Panc1 (cell line): Measurements from ENCODE around the gene LRBA. TPM values are rescaled to one million over a fixed set of nuclear protein-coding genes. Genes with fewer than 3 reads are reported as not detected.

Experiments used
- ATAC-seq: fragments of 200-7000 bp; cut with Tn5 transposase; 2 replicates; pipeline ENCODE4 v1.9.1; 2020; ENCODE audit warnings: mild to moderate bottlenecking, moderate library complexity
- BruUV-seq: library from RNA; stranded (reverse); fragments of 400-500 nt; replicated peaks from 2 replicates; lab custom pipeline; 2021; lab: Mats Ljungman, UMichigan
- CTCF ChIA-PET: fragments of 300-600 bp; sonication (Branson Sonifier 250); formaldehyde crosslinking; loops from one replicate; lab custom pipeline; 2022; ENCODE audit warnings: antibody characterized with exemption; lab: Charles Lee
- POLR2A ChIA-PET: fragments of 300-600 bp; sonication (Branson Sonifier 250); formaldehyde crosslinking; loops from one replicate; lab custom pipeline; 2022; ENCODE audit warnings: antibody characterized with exemption; lab: Charles Lee
- DNase-seq: peaks from one replicate; pipeline ENCODE4 v3.0.0-alpha.2; 2010; ENCODE audit warnings: low read depth, low spot score
- H3K27ac ChIP-seq: 2 replicates; pipeline ENCODE4 v1.5.1; 2011; ENCODE audit warnings: mild to moderate bottlenecking, low read length, inconsistent platforms
- H3K27me3 ChIP-seq: fragments of 200-500 bp; sonication (Bioruptor generic); 2 replicates; pipeline ENCODE4 v1.6.0; 2014; ENCODE audit warnings: low read length, inconsistent platforms; ENCODE audit not compliant: control insufficient read depth, insufficient read depth
- H3K36me3 ChIP-seq: fragments of 200-500 bp; sonication (Bioruptor generic); 2 replicates; pipeline ENCODE4 v1.5.1; 2014; ENCODE audit warnings: inconsistent platforms, mild to moderate bottlenecking, low read length, moderate library complexity; ENCODE audit not compliant: control insufficient read depth, insufficient read depth
- H3K4me1 ChIP-seq: 2 replicates; pipeline ENCODE4 v1.5.1; 2011; ENCODE audit warnings: inconsistent platforms, mild to moderate bottlenecking, low read length, moderate library complexity; ENCODE audit not compliant: control insufficient read depth, insufficient read depth
- H3K4me3 ChIP-seq, 2 experiments: 2 replicates each; pipeline ENCODE4 v1.5.1; 2011 to 2012; ENCODE audit warnings: low read depth in 2 of 2, low read length in 2 of 2, mild to moderate bottlenecking in 2 of 2, inconsistent platforms in 1 of 2, moderate library complexity in 1 of 2
- H3K9me3 ChIP-seq: fragments of 200-500 bp; sonication (Bioruptor generic); 2 replicates; pipeline ENCODE4 v1.5.1; 2014; ENCODE audit warnings: low read depth, mild to moderate bottlenecking, inconsistent platforms, low read length, moderate library complexity; ENCODE audit not compliant: control insufficient read depth, insufficient read depth
- CTCF ChIP-seq: fragments of 450-650 bp; IDR thresholded peaks from 2 replicates; pipeline ENCODE4 v1.5.1; 2017; ENCODE audit warnings: mild to moderate bottlenecking
- POLR2AphosphoS5 ChIP-seq: IDR thresholded peaks from 2 replicates; pipeline ENCODE4 v1.6.1; 2012; ENCODE audit warnings: mild to moderate bottlenecking, low read depth, low read length, moderate library complexity
- REST ChIP-seq, 2 experiments: IDR thresholded peaks; 2 replicates each; pipeline ENCODE4 v1.6.1; 2011 to 2012; ENCODE audit warnings: low read depth in 2 of 2, control low read depth in 1 of 2, low read length in 1 of 2, mild to moderate bottlenecking in 1 of 2, moderate library complexity in 1 of 2; ENCODE audit not compliant: insufficient read depth in 1 of 2
- SIN3A ChIP-seq: IDR thresholded peaks from 2 replicates; pipeline ENCODE4 v1.6.1; 2012; ENCODE audit warnings: low read depth, mild to moderate bottlenecking, low read length, moderate library complexity, borderline replicate concordance; ENCODE audit not compliant: insufficient read depth
- TCF7L2 ChIP-seq: IDR thresholded peaks from 2 replicates; pipeline ENCODE4 v1.6.1; 2011; ENCODE audit warnings: mild to moderate bottlenecking, low read depth, low read length, inconsistent platforms
- in situ Hi-C: cut with HindIII; loops from 2 replicates; pipeline ENCODE4 v1.10.0; 2016; ENCODE audit warnings: low sequenced_read_pairs, low pct_unique_long_range_greater_than_20kb
- intact Hi-C: fragments of 100-400 bp; cut with micrococcal nuclease; formaldehyde crosslinking; loops from one replicate; pipeline ENCODE4 v1.10.0; 2022; ENCODE audit not compliant: unreplicated experiment
- total RNA-seq: library from RNA; stranded (reverse); gene quantifications from one replicate; pipeline ENCODE4 v1.2.1, GENCODE V29; 2021; ENCODE audit not compliant: unreplicated experiment

Gene LRBA
- total RNA-seq, 1 experiment from 2014 or later = 26.4 TPM

GRCh38 chr4:151000747-151001429 is 14.2 kb downstream of the LRBA start:
- Histone ChIP-seq H3K27ac (no peak overlapping the region), H3K27me3 (no peaks in the 10 kb centered on the region), H3K4me3 (no peak overlapping the region), H3K36me3 (no peaks in the 10 kb centered on the region), H3K9me3 (no peaks in the 10 kb centered on the region), H3K4me1 (no peaks in the 10 kb centered on the region)
- in situ Hi-C loops (no loop called here), intact Hi-C loops (no loop called here)
- ATAC-seq = no peak
- no TSS peak for BruUV-seq
- ChIA-PET POLR2A (no interaction called here), CTCF (interaction anchor here (0.6 kb wide), 1 partner anchor 11 kb away, joined by 3 read pairs; no protein-coding TSS in a partner anchor)
- TF ChIP-seq SIN3A (no peak), REST (IDR thresholded peaks at IDR 0.05; ENCODE audit: insufficient read depth in 1 of 2, low read depth in 2 of 2, low read length in 1 of 2) (no peak), TCF7L2 (no peak), POLR2AphosphoS5 (no peak), CTCF (no peak)
- no peak for DNase-seq

- Histone ChIP-seq H3K27me3 (no peaks in the 10 kb centered on the region), H3K36me3 (no peaks in the 10 kb centered on the region), H3K9me3 (no peaks in the 10 kb centered on the region), H3K27ac (no peak overlapping the region), H3K4me3 (no peak overlapping the region), H3K4me1 (no peaks in the 10 kb centered on the region)
- ChIA-PET POLR2A (no interaction called here), CTCF (no interaction called here)
- BruUV-seq = no TSS peak
- intact Hi-C loops = no loop called here
- DNase-seq (no peak), ATAC-seq (no peak)
- in situ Hi-C loops = no loop called here
- TF ChIP-seq TCF7L2 (no peak), CTCF (no peak), REST (IDR thresholded peaks at IDR 0.05; ENCODE audit: insufficient read depth in 1 of 2, low read depth in 2 of 2, low read length in 1 of 2) (no peak), POLR2AphosphoS5 (no peak), SIN3A (no peak)
These were observed 16.0 kb downstream of the LRBA start for GRCh38 chr4:150999086-150999485.
